Measurements from ENCODE around the gene RUBCNL.
"Not testable (repeated sequence)": the region's sequence is repeated elsewhere in the genome, so short reads cannot be mapped to it uniquely, and the experiment has no call there.

RUBCNL gene

GRCh38 chr13:46373623-46374022, 13.4 kb downstream of the RUBCNL start:
- DNase-seq: no peak

- DNase-seq: not testable (repeated sequence)
Measured at GRCh38 chr13:46372938-46373337, 14.1 kb downstream of the RUBCNL start.

- no peak for DNase-seq
Measured at GRCh38 chr13:46372071-46372470, 15.0 kb downstream of the RUBCNL start.

- no peak for DNase-seq
Measured at GRCh38 chr13:46369506-46370277, 17.4 kb downstream of the RUBCNL start.

GRCh38 chr13:46367617-46368327, 19.3 kb downstream of the RUBCNL start:
- no peak for DNase-seq

GRCh38 chr13:46361276-46361934, 25.6 kb downstream of the RUBCNL start:
- DNase-seq: no peak

- no peak for DNase-seq
Measured at GRCh38 chr13:46360604-46361003, 26.4 kb downstream of the RUBCNL start.

- no peak for DNase-seq
Measured at GRCh38 chr13:46359714-46360113, 27.3 kb downstream of the RUBCNL start.

- DNase-seq: no peak
Measured at GRCh38 chr13:46355901-46356590, 31.0 kb downstream of the RUBCNL start.

GRCh38 chr13:46355088-46355468, 32.0 kb downstream of the RUBCNL start:
- no peak for DNase-seq

GRCh38 chr13:46354156-46355087, 32.6 kb downstream of the RUBCNL start:
- peak; percentile 32 to 50 for DNase-seq

GRCh38 chr13:46352805-46353204, 34.2 kb downstream of the RUBCNL start:
- DNase-seq: no peak

GRCh38 chr13:46350003-46350402, 37.0 kb downstream of the RUBCNL start:
- no peak for DNase-seq

GRCh38 chr13:46348961-46349360, 38.1 kb downstream of the RUBCNL start:
- DNase-seq: no peak

GRCh38 chr13:46347277-46347676, 39.8 kb downstream of the RUBCNL start:
- no peak for DNase-seq

- no peak for DNase-seq
Measured at GRCh38 chr13:46345866-46346265, 41.2 kb downstream of the RUBCNL start.

GRCh38 chr13:46345398-46345797, 41.7 kb downstream of the RUBCNL start:
- no peak for DNase-seq

GRCh38 chr13:46343279-46343994, 43.6 kb downstream of the RUBCNL start:
- no peak for DNase-seq

GRCh38 chr13:46342538-46342937, 44.5 kb downstream of the RUBCNL start:
- DNase-seq: no peak

GRCh38 chr13:46341112-46341711, 45.8 kb downstream of the RUBCNL start:
- DNase-seq: peak; percentile 29 to 46

- peak in 1 of 2 experiments; percentile 15 for DNase-seq
Measured at GRCh38 chr13:46340631-46341111, 46.4 kb downstream of the RUBCNL start.

Measured in activated CD4-positive, alpha-beta T cell treated with anti-CD3 and anti-CD28 coated beads, Interleukin-2, amount 50 U/mL, for 48 hours (primary cell).